ENCODE data around the gene NDE1. TPM values are rescaled to one million over a fixed set of nuclear protein-coding genes. Genes with fewer than 3 reads are reported as not detected.

The NDE1 gene
- total RNA-seq, 2 experiments from 2014 or later, result 107 to 117 TPM

GRCh38 chr16:15757077-15757386 is 107.0 kb downstream of the NDE1 start:
- DNase-seq (no peak), ATAC-seq (no peak)
- no peak overlapping the region for H3K4me3 Mint-ChIP-seq
- H3K27ac Mint-ChIP-seq, result no peak overlapping the region
- peaks cover 7% of the 10 kb centered on the region for H3K27me3 Mint-ChIP-seq
- CTCF ChIA-PET, result interaction anchor here (0.7 to 2.9 kb wide), 6 partner anchors 16 to 366 kb away, joined by 3 to 8 read pairs (median 3); partner anchors contain the start of gene CEP20
- intact Hi-C loops (cut with DNase I, micrococcal nuclease), result no loop called here
- POLR2A ChIA-PET, result interaction anchor here (0.6 to 0.7 kb wide), 2 partner anchors 41 to 406 kb away, joined by 3 to 12 read pairs; no protein-coding TSS in a partner anchor
- H3K4me1 Mint-ChIP-seq, result no peaks in the 10 kb centered on the region
- H3K9me3 Mint-ChIP-seq (ENCODE audit: low read depth), result no peaks in the 10 kb centered on the region
- no peaks in the 10 kb centered on the region for H3K36me3 Mint-ChIP-seq (ENCODE audit: low read depth)

- H3K9me3 Mint-ChIP-seq (ENCODE audit: low read depth), result no peaks in the 10 kb centered on the region
- ATAC-seq, result peak; percentile 26
- H3K4me1 Mint-ChIP-seq, result no peaks in the 10 kb centered on the region
- H3K36me3 Mint-ChIP-seq (ENCODE audit: low read depth), result no peaks in the 10 kb centered on the region
- H3K27ac Mint-ChIP-seq, result no peak overlapping the region
- H3K4me3 Mint-ChIP-seq, result no peak overlapping the region
- ChIA-PET POLR2A (no interaction called here), CTCF (interaction anchor here (0.6 to 2.9 kb wide), 5 partner anchors 16 to 260 kb away, joined by 3 to 8 read pairs (median 3); partner anchors contain the start of gene CEP20)
- peak; percentile 51 for DNase-seq
- intact Hi-C loops (cut with DNase I, micrococcal nuclease), result no loop called here
- H3K27me3 Mint-ChIP-seq, result peaks cover 10% of the 10 kb centered on the region
Measured at GRCh38 chr16:15757630-15758251, 107.7 kb downstream of the NDE1 start.

DNA sequence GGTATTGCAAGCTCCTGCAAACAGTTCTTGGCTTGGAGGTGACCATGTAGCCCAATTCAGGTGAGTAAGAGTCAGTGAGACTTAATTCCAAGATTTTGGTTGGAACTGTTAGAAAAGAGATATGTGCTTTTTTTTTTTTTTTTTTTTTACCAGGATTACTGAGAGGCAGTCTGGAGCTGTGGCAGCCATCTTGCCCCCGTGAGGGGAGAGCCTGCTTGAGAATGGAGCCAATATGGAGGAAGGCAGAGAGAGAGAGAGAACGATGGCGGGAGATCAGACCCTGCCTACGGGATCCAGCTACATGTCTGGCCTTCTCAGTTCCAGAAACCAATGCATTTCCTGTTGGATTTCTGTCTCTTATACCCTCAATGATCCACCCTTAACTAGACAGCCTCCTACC is 109.0 kb downstream of the NDE1 start:
- H3K36me3 Mint-ChIP-seq (ENCODE audit: low read depth), result no peaks in the 10 kb centered on the region
- H3K27ac Mint-ChIP-seq, result no peak overlapping the region
- H3K27me3 Mint-ChIP-seq, result peaks cover 10% of the 10 kb centered on the region
- CTCF ChIA-PET, result interaction anchor here (1.1 kb wide), 1 partner anchor 17 kb away, joined by 3 read pairs; no protein-coding TSS in a partner anchor
- H3K4me1 Mint-ChIP-seq, result no peaks in the 10 kb centered on the region
- no peak for DNase-seq
- H3K9me3 Mint-ChIP-seq (ENCODE audit: low read depth), result no peaks in the 10 kb centered on the region
- H3K4me3 Mint-ChIP-seq, result no peak overlapping the region
- POLR2A ChIA-PET, result no interaction called here
- intact Hi-C loops (cut with DNase I, micrococcal nuclease), result no loop called here
- no peak for ATAC-seq

- ChIA-PET CTCF (interaction anchor here (0.6 to 0.8 kb wide), 3 partner anchors 28 to 358 kb away, joined by 3 read pairs; no protein-coding TSS in a partner anchor), POLR2A (interaction anchor here (0.5 kb wide), 1 partner anchor 296 kb away, joined by 5 read pairs; no protein-coding TSS in a partner anchor)
- ATAC-seq, result no peak
- DNase-seq, result no peak
- Mint-ChIP-seq H3K9me3 (ENCODE audit: low read depth) (no peaks in the 10 kb centered on the region), H3K27me3 (peaks cover 12% of the 10 kb centered on the region), H3K27ac (no peak overlapping the region), H3K4me3 (no peak overlapping the region), H3K4me1 (no peaks in the 10 kb centered on the region), H3K36me3 (ENCODE audit: low read depth) (no peaks in the 10 kb centered on the region)
- intact Hi-C loops (cut with DNase I, micrococcal nuclease), result no loop called here
Measured at GRCh38 chr16:15760129-15760528, 110.1 kb downstream of the NDE1 start.

- CTCF ChIA-PET, result interaction anchor here (0.6 to 0.9 kb wide), 4 partner anchors 34 to 424 kb away, joined by 3 to 4 read pairs (median 3); no protein-coding TSS in a partner anchor
- Mint-ChIP-seq H3K4me1 (no peaks in the 10 kb centered on the region), H3K36me3 (ENCODE audit: low read depth) (no peaks in the 10 kb centered on the region), H3K4me3 (no peak overlapping the region), H3K27ac (no peak overlapping the region), H3K9me3 (ENCODE audit: low read depth) (no peaks in the 10 kb centered on the region), H3K27me3 (peaks cover 13% of the 10 kb centered on the region)
- POLR2A ChIA-PET, result no interaction called here
- no peak for DNase-seq
- no peak for ATAC-seq
- intact Hi-C loops (cut with DNase I, micrococcal nuclease), result no loop called here
Measured at GRCh38 chr16:15764112-15764511, 114.1 kb downstream of the NDE1 start.

DNA sequence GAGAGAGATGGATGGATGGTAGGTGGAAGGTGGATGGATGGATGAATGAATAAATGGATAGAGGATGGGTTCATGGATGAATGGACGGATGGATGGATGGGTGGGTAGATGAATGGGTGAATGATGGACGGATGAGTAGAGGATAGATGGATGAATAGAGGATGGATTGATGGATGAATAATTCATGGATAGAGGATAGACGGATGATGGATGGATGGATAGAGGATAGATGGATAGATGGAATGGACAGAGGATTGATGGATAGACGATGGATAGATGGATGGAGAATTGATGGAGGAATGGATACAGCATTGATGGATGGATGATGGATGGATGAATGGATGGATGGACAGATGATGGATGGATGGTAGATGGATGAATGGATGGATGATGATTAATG is 115.1 kb downstream of the NDE1 start:
- Mint-ChIP-seq H3K27ac (no peak overlapping the region), H3K9me3 (ENCODE audit: low read depth) (no peaks in the 10 kb centered on the region), H3K27me3 (peaks cover 10% of the 10 kb centered on the region), H3K4me3 (no peak overlapping the region), H3K4me1 (no peaks in the 10 kb centered on the region), H3K36me3 (ENCODE audit: low read depth) (no peaks in the 10 kb centered on the region)
- intact Hi-C loops (cut with DNase I, micrococcal nuclease), result loop anchor here in 1 of 2 experiments (5.0 kb wide), 1 partner anchor 57 kb away; no protein-coding TSS in a partner anchor
- no peak for ATAC-seq
- ChIA-PET CTCF (interaction anchor here (0.6 to 1.3 kb wide), 5 partner anchors 10 to 366 kb away, joined by 3 to 6 read pairs (median 4); no protein-coding TSS in a partner anchor), POLR2A (no interaction called here)
- DNase-seq, result no peak

DNA sequence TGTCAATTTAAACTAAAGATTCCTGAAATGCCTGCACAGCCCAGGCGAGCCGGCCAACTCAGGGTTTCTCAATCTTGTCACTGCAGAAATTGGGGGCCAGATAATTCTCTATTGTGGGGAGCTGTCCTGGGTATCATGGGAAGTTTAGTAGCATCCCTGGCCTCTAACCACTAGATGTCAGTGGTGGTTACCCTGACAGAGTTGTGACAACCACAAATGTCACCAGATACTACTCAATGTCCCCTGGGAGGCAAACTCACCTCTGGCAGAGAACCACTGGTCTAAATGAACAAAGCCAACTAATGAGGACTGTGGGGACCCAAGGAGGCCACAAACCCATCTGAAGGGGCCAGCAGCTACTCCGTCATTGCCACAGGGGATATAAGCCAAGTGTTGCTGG is 115.8 kb downstream of the NDE1 start:
- intact Hi-C loops (cut with DNase I, micrococcal nuclease), result loop anchor here (1.0 to 5.0 kb wide), 6 partner anchors 56 to 429 kb away; no protein-coding TSS in a partner anchor

DNA sequence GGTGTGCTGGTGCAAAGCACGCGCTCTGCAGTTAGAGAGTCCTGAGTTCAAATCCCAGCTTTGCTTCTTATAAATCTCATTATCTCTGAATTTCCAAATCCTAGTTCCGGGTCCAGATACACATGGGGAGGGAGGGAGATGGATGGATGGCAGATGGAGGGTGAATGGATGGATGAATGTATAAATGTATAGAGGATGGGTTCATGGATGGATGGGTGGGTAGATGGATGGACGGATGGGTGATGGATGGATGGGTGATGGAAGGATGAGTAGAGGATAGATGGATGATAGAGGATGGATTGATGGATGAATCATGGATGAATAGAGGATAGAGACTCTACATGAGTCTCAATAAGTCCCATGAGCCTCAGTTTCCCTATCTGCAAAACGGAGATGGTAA is 116.9 kb downstream of the NDE1 start:
- no peak overlapping the region for H3K27ac Mint-ChIP-seq
- intact Hi-C loops (cut with DNase I, micrococcal nuclease), result loop anchor here (1.0 to 5.0 kb wide), 6 partner anchors 55 to 428 kb away; no protein-coding TSS in a partner anchor

More for the DNA sequence above, 115.8 kb downstream of the NDE1 start:
- H3K9me3 Mint-ChIP-seq (ENCODE audit: low read depth), result no peaks in the 10 kb centered on the region
- POLR2A ChIA-PET, result no interaction called here
- CTCF ChIA-PET, result interaction anchor here (0.6 to 1.3 kb wide), 5 partner anchors 9 to 366 kb away, joined by 3 to 6 read pairs (median 4); no protein-coding TSS in a partner anchor
- no peak overlapping the region for H3K27ac Mint-ChIP-seq
- no peak overlapping the region for H3K4me3 Mint-ChIP-seq
- no peaks in the 10 kb centered on the region for H3K36me3 Mint-ChIP-seq (ENCODE audit: low read depth)
- ATAC-seq (peak; percentile 90), DNase-seq (peak; percentile 44)
- H3K4me1 Mint-ChIP-seq, result no peaks in the 10 kb centered on the region
- H3K27me3 Mint-ChIP-seq, result peaks cover 7% of the 10 kb centered on the region

DNA sequence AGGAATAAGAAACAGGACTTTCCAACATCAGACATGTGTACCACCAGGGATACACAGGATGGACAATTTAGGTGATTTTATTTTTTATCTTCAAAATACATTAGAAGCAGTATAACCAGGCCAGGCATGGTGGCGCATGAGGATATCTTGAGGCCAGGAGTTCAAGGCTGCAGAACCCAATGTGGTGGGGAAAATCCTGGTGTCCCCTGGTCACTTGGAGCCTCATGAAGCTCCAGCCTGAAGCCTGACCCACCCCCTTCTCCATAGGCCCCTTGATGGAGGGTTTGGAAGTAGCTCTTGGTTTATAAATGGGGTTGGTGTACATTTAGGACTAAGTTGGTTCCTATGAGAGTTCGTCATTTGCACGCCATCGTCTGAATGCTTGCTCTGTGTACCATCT is 118.2 kb downstream of the NDE1 start:
- Mint-ChIP-seq H3K36me3 (ENCODE audit: low read depth) (no peaks in the 10 kb centered on the region), H3K27ac (no peak overlapping the region), H3K4me1 (no peaks in the 10 kb centered on the region), H3K4me3 (no peak overlapping the region), H3K27me3 (peaks cover 4% of the 10 kb centered on the region), H3K9me3 (ENCODE audit: low read depth) (no peaks in the 10 kb centered on the region)
- CTCF ChIA-PET, result interaction anchor here (0.7 to 1.3 kb wide), 2 partner anchors 10 to 275 kb away, joined by 3 read pairs; no protein-coding TSS in a partner anchor
- POLR2A ChIA-PET, result no interaction called here
- intact Hi-C loops (cut with DNase I, micrococcal nuclease), result loop anchor here in 1 of 2 experiments (5.0 kb wide), 1 partner anchor 54 kb away; no protein-coding TSS in a partner anchor
- no peak for DNase-seq
- ATAC-seq, result no peak

More for the DNA sequence above, 116.9 kb downstream of the NDE1 start:
- CTCF ChIA-PET, result interaction anchor here (1.1 kb wide), 1 partner anchor 288 kb away, joined by 3 read pairs; no protein-coding TSS in a partner anchor
- POLR2A ChIA-PET, result no interaction called here
- no peak for DNase-seq
- no peaks in the 10 kb centered on the region for H3K36me3 Mint-ChIP-seq (ENCODE audit: low read depth)
- no peak overlapping the region for H3K4me3 Mint-ChIP-seq
- H3K27me3 Mint-ChIP-seq, result peaks cover 7% of the 10 kb centered on the region
- H3K4me1 Mint-ChIP-seq, result no peaks in the 10 kb centered on the region
- no peaks in the 10 kb centered on the region for H3K9me3 Mint-ChIP-seq (ENCODE audit: low read depth)
- ATAC-seq, result no peak

- CTCF ChIA-PET, result interaction anchor here (1.3 kb wide), 1 partner anchor 9 kb away, joined by 3 read pairs; no protein-coding TSS in a partner anchor
- H3K27me3 Mint-ChIP-seq, result peaks cover 4% of the 10 kb centered on the region
- ATAC-seq, result no peak
- no peak for DNase-seq
- intact Hi-C loops (cut with DNase I, micrococcal nuclease), result loop anchor here in 1 of 2 experiments (5.0 kb wide), 1 partner anchor 53 kb away; no protein-coding TSS in a partner anchor
- H3K4me3 Mint-ChIP-seq, result no peak overlapping the region
- H3K27ac Mint-ChIP-seq, result no peak overlapping the region
- no peaks in the 10 kb centered on the region for H3K4me1 Mint-ChIP-seq
- no peaks in the 10 kb centered on the region for H3K9me3 Mint-ChIP-seq (ENCODE audit: low read depth)
- POLR2A ChIA-PET, result no interaction called here
- no peaks in the 10 kb centered on the region for H3K36me3 Mint-ChIP-seq (ENCODE audit: low read depth)
Measured at GRCh38 chr16:15769239-15769638, 119.2 kb downstream of the NDE1 start.

DNA sequence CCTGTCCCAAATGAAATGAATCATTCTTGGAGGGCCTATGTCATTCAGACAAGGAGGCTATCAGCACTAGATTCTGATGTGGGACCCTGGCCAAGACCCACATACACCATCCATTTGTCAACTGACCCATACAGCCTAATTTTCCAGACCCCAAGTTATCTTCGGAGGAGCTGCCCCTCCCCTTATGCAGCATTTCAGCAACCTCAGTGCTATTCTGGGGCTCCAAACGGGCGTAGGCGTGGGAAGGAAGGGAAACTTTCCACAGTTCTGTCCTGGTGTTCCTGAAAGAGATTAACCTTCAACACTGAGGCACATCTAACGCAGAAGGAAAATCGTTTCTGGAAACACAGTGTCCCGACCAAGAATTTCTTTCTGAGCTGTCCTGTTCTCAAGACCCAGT is 120.1 kb downstream of the NDE1 start:
- Mint-ChIP-seq H3K36me3 (ENCODE audit: low read depth) (no peaks in the 10 kb centered on the region), H3K9me3 (ENCODE audit: low read depth) (no peaks in the 10 kb centered on the region), H3K4me3 (no peak overlapping the region), H3K27ac (no peak overlapping the region), H3K4me1 (no peaks in the 10 kb centered on the region), H3K27me3 (peaks cover 2% of the 10 kb centered on the region)
- intact Hi-C loops (cut with DNase I, micrococcal nuclease), result no loop called here
- ChIA-PET CTCF (interaction anchor here (0.7 kb wide), 1 partner anchor 81 kb away, joined by 3 read pairs; no protein-coding TSS in a partner anchor), POLR2A (no interaction called here)
- ATAC-seq (no peak), DNase-seq (no peak)

- DNase-seq (no peak), ATAC-seq (no peak)
- H3K27ac Mint-ChIP-seq, result no peak overlapping the region
- H3K27me3 Mint-ChIP-seq, result no peaks in the 10 kb centered on the region
- H3K9me3 Mint-ChIP-seq (ENCODE audit: low read depth), result no peaks in the 10 kb centered on the region
- no peaks in the 10 kb centered on the region for H3K36me3 Mint-ChIP-seq (ENCODE audit: low read depth)
- no peaks in the 10 kb centered on the region for H3K4me1 Mint-ChIP-seq
- H3K4me3 Mint-ChIP-seq, result no peak overlapping the region
- ChIA-PET CTCF (interaction anchor here (0.7 kb wide), 1 partner anchor 82 kb away, joined by 3 read pairs; no protein-coding TSS in a partner anchor), POLR2A (no interaction called here)
- intact Hi-C loops (cut with DNase I, micrococcal nuclease), result no loop called here
Measured at GRCh38 chr16:15770512-15770911, 120.5 kb downstream of the NDE1 start.
